Kidney (tissue), 22 donors: ENCODE data around the gene INCA1. TPM values are rescaled to one million over a fixed set of nuclear protein-coding genes. Genes with fewer than 3 reads are reported as not detected.

ENCODE experiments used
- DNase-seq, 5 donors: peaks; one replicate each; pipeline ENCODE4 v3.0.0-alpha.2; 2013 to 2020
- FAIRE-seq: peaks from 2 replicates; lab custom pipeline; 2012; peaks lifted over from hg19 to GRCh38; lab: Jason Lieb, UNC
- H3K27ac ChIP-seq, 2 donors: one replicate each; pipeline ENCODE4 v1.7.0; 2013; ENCODE audit warnings: low read depth in 2 of 2, low read length in 2 of 2, inconsistent platforms in 1 of 2
- H3K27me3 ChIP-seq: one replicate; pipeline ENCODE4 v1.7.1; 2013; ENCODE audit warnings: low read length, inconsistent platforms; ENCODE audit not compliant: control insufficient read depth, insufficient read depth
- H3K36me3 ChIP-seq, 3 donors: one replicate each; pipeline versions ENCODE4 v1.7.0 to v1.7.1; 2013; ENCODE audit warnings: low read length in 3 of 3, control low read depth in 1 of 3, inconsistent platforms in 1 of 3; ENCODE audit not compliant: insufficient read depth in 3 of 3, control insufficient read depth in 2 of 3
- H3K4me1 ChIP-seq, 3 donors: one replicate each; pipeline versions ENCODE4 v1.7.0 to v1.7.1; 2013; ENCODE audit warnings: low read length in 3 of 3, inconsistent platforms in 1 of 3, low read depth in 1 of 3; ENCODE audit not compliant: control insufficient read depth in 2 of 3, insufficient read depth in 2 of 3
- H3K4me3 ChIP-seq, 3 donors: one replicate each; pipeline versions ENCODE4 v1.7.0 to v1.8.1; 2013; ENCODE audit warnings: low read length in 3 of 3, control low read depth in 1 of 3, inconsistent platforms in 1 of 3
- H3K9ac ChIP-seq, 3 donors: one replicate each; pipeline versions ENCODE4 v1.7.0 to v1.7.1; 2013; ENCODE audit warnings: low read length in 3 of 3, control low read depth in 1 of 3, inconsistent platforms in 1 of 3
- H3K9me3 ChIP-seq, 3 donors: one replicate each; pipeline versions ENCODE4 v1.7.0 to v1.7.1; 2013; ENCODE audit warnings: low read length in 3 of 3, control low read depth in 1 of 3, inconsistent platforms in 1 of 3; ENCODE audit not compliant: control insufficient read depth in 2 of 3, insufficient read depth in 1 of 3
- intact Hi-C: fragments of 100-400 bp; cut with DNase I; formaldehyde crosslinking; loops from one replicate; pipeline ENCODE4 v1.11.1; 2022
- long read RNA-seq, 10 donors: library from polyadenylated mRNA in 1 of 10; unstranded in 1 of 10; transcript quantifications; one replicate each; pipeline ENCODE4 v2.0.0 and lab custom pipeline, GENCODE V29; 2021 to 2026
- polyA plus RNA-seq: library from polyadenylated mRNA; stranded (reverse); fragments of 350-450 nt; fragmentation: Illumina TruSeq; extraction: RNeasy Lipid Tissue Mini Kit (QIAGEN cat#74804); gene quantifications from one replicate; pipeline ENCODE4 v1.2.3, GENCODE V29; 2014; ENCODE audit warnings: low read depth, low replicate concordance; ENCODE audit not compliant: insufficient read depth
- total RNA-seq: library from RNA; stranded (reverse); fragmentation: NEBNext Ultra II Directional; extraction: Animal tissue kit (Norgen Biotek cat#: 25700); gene quantifications from one replicate; pipeline ENCODE4 v1.2.1, GENCODE V29; 2021
- TF ChIP-seq, protein P1 (sequence below): IDR thresholded peaks from 3 replicates; pipeline ENCODE4 v1.5.1; 2012; ENCODE audit warnings: mild to moderate bottlenecking, moderate library complexity, borderline replicate concordance; ENCODE audit not compliant: insufficient read depth; ENCODE audit errors: extremely low read depth
- donor health status: control.
- donor health status: control.
- donor health status: control.
- donor health status: control.
- donor health status: control.
- donor health status: DM: yes; HTN: yes; CAD: no.
- donor health status: Normal renal cell carcinoma (clear cell type).

Gene INCA1, protein sequence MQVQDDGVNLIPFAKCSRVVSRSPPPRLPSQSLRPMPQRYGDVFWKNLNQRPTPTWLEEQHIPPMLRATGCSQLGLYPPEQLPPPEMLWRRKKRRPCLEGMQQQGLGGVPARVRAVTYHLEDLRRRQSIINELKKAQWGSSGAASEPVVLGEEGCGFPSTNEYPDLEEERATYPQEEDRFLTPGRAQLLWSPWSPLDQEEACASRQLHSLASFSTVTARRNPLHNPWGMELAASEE
- 1.5 TPM for total RNA-seq
- polyA plus RNA-seq, result 1.6 TPM
- long read RNA-seq, donor 1, result 0 reads
- long read RNA-seq, donor 2, result 0 reads
- long read RNA-seq, donor 3, partial matches to known transcripts, result 69 of 80 reads
- long read RNA-seq, donor 3, other reads (novel, unspliced or antisense), result 11 of 80 reads
- long read RNA-seq, donor 4, result 0 reads
- long read RNA-seq, donor 5, result 0 reads
- long read RNA-seq, donor 6, result 0 reads
- long read RNA-seq, donor 7, partial matches to known transcripts, result 0 of 2 reads
- long read RNA-seq, donor 7, other reads (novel, unspliced or antisense), result 2 of 2 reads
- long read RNA-seq, donor 8, result 0 reads
- long read RNA-seq, donor 9, result 0 reads
- long read RNA-seq, donor 10, partial matches to known transcripts, result 10 of 10 reads
- long read RNA-seq, donor 10, other reads (novel, unspliced or antisense), result 0 of 10 reads

DNA sequence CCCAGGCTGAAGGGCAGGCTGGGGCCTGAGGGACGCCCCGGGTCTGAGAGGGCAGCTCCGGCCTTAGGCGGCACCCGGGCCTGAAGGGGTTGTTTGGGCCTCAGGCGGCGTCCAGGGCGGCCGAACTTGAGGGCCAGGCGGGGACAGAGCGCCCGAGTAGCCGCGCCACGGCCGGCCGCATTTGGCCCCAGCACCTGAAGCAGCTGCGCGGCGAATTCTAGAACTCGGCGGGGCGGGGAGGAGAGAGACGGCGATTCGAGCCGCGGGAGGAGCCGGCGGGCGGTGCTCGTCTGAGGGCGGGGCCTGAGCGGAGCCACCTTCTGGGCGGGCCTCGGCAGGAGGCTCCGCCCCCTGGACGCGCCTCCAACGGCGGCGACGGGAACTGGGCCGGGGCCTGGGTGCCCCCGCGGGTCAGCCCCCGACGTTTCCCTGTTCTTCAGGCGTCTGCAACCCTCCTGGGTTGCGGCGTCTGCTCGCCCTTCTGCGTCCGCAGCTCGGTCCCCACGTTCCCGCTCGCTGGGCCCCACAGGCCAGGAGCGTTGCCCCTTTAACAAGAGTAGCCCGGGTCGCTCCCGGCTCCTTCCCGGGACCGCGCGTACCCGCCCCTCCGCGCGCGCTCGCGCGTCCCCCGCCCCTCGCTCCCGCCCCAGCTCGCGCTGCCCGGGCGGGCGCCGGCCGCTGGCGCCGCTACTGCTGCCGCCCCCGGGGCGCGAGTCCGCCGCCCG is at the start of gene INCA1, which contains the start of gene KIF1C:
TSS of gene INCA1 (minus strand) at position 221 of the 725 bp plus-strand sequence. CDS start 3,085 bp downstream, outside the sequence.
TSS of gene KIF1C (plus strand) at position 649 of the 725 bp plus-strand sequence. CDS start 2,297 bp downstream, outside the sequence.
- peak within 1 kb of the TSS; percentile 69 to 91 (median 81) for H3K4me3 ChIP-seq
- H3K9ac ChIP-seq, result peak within 1 kb of the TSS; percentile 77 to 80 (median 79)
- peak; percentile 94 to 98 (median 97) for DNase-seq
- peak within 1 kb of the TSS; percentile 84 to 90 for H3K27ac ChIP-seq
- H3K27me3 ChIP-seq, result no peaks in the 10 kb centered on the region
- peaks cover 0 to 20% (median 4%) of the 10 kb centered on the region in 3 donors for H3K4me1 ChIP-seq
- peaks cover 0 to 15% (median 11%) of the 10 kb centered on the region in 3 donors for H3K36me3 ChIP-seq
- intact Hi-C loops, result no loop called here
- FAIRE-seq, result no peak
- TF ChIP-seq, protein P1, sequence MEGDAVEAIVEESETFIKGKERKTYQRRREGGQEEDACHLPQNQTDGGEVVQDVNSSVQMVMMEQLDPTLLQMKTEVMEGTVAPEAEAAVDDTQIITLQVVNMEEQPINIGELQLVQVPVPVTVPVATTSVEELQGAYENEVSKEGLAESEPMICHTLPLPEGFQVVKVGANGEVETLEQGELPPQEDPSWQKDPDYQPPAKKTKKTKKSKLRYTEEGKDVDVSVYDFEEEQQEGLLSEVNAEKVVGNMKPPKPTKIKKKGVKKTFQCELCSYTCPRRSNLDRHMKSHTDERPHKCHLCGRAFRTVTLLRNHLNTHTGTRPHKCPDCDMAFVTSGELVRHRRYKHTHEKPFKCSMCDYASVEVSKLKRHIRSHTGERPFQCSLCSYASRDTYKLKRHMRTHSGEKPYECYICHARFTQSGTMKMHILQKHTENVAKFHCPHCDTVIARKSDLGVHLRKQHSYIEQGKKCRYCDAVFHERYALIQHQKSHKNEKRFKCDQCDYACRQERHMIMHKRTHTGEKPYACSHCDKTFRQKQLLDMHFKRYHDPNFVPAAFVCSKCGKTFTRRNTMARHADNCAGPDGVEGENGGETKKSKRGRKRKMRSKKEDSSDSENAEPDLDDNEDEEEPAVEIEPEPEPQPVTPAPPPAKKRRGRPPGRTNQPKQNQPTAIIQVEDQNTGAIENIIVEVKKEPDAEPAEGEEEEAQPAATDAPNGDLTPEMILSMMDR, result peak; percentile 2
- H3K9me3 ChIP-seq, result no peaks in the 10 kb centered on the region

DNA sequence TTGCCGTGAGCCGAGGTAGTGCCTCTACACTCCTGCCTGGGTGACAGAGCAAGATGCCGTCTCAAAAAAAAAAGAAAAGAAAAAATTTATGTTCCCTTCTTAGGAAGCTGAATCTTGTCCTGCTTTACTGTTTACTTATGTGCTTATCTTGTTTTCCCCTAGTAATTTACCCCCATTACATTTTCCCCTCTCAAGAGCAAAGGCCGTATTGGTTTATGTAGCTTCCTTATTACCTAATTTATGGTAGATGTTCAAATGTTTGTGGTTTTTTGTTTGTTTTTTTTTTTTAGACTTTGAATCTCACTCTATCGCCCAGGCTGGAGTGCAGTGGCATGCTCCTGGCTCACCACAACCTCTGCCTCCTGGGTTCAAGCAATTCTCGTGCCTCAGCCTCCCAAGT is 48.2 kb upstream of the INCA1 start:
- no peak for DNase-seq
- FAIRE-seq, result no peak

DNA sequence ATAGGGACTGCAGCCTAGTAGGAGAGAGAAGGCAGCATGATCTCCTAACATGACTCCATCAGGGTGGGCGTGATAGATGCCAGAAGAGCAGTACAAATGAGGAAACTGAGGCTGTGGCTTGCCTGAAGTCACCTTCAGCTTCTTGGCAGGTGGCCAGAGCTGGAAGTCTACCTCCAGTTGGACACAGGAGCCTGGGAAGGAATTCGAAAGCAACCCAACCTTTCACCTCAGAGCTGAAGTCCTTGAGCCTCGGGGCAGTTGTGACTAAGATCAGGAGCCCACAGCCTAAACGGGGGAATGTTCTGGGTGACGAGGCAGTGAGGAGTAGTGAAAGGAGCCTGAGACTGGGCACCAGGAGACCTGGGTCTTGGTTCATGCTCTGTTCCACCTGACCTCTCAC is 47.3 kb upstream of the INCA1 start:
- Histone ChIP-seq H3K27ac (no peak overlapping the region), H3K27me3 (no peaks in the 10 kb centered on the region), H3K9ac (no peak overlapping the region), H3K4me3 (no peak overlapping the region), H3K36me3 (no peaks in the 10 kb centered on the region), H3K9me3 (no peaks in the 10 kb centered on the region), H3K4me1 (peaks cover 0 to 2% (median 0%) of the 10 kb centered on the region in 3 donors)
- FAIRE-seq (no peak), DNase-seq (no peak)
- TF ChIP-seq, protein P1, result no peak
- intact Hi-C loops, result no loop called here

More for the DNA sequence above, 48.2 kb upstream of the INCA1 start:
- intact Hi-C loops, result no loop called here
- Histone ChIP-seq H3K27me3 (no peaks in the 10 kb centered on the region), H3K27ac (no peak overlapping the region), H3K4me1 (peaks cover 0 to 3% (median 0%) of the 10 kb centered on the region in 3 donors), H3K36me3 (no peaks in the 10 kb centered on the region), H3K9ac (no peak overlapping the region), H3K9me3 (no peaks in the 10 kb centered on the region), H3K4me3 (no peak overlapping the region)
- TF ChIP-seq, protein P1, result no peak
